ENCODE results near the gene LRRN2. TPM values are rescaled to one million over a fixed set of nuclear protein-coding genes. Genes with fewer than 3 reads are reported as not detected.
"Not testable (repeated sequence)": the region's sequence is repeated elsewhere in the genome, so short reads cannot be mapped to it uniquely, and the experiment has no call there.

Gene LRRN2
- polyA plus RNA-seq, 1 donor, result 5.9 TPM

DNA sequence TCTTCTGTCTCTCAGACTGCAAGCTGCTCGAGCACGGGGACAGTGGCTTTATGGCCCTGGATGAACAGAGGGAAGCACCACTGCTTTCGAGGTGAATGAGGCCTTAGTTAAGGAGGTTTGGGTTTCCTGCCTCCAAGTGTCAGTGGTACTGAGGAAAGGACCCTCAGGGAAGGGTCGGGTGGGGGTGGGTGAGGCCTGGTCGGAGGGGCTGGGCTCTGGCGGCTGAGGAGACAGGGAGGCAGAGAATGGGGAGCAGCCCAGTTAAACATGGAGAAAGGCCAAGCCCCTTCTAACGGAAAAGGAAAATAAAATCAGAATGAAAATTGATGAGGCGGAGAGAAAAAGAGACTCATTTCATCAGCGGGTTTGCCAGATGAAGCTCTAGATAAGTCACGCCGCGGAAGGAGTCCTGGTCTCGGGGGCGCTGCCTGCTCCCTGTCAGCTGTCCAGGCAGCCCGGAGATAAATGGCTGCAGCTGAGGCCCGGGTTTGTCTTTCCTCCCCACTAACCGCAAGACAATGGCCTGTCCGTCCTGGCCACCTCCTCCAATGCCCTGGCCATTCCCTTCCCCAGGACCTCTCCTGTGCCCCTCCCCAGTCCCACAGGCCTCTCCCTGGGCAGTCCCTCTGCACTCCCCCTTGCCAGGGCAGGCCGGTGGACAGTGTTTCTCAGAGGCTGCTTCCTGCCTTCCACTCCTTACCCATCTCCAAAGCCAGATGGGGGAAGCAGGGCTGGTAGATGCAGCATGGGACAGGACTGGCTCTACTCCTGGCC, 55.2 kb downstream of the LRRN2 start:
- no peaks in the 10 kb centered on the region for H3K9me3 ChIP-seq (ENCODE audit: control insufficient read depth, low read depth, low read length)
- no peak overlapping the region for H3K4me3 ChIP-seq (ENCODE audit: low read length)
- WGBS (ENCODE audit: insufficient coverage, low lambda C conversion rate), result no CpG with 5 or more reads among the region's 19 CpGs
- no peaks in the 10 kb centered on the region for H3K36me3 ChIP-seq (ENCODE audit: control insufficient read depth, insufficient read depth, low read length)
- no peaks in the 10 kb centered on the region for H3K4me1 ChIP-seq (ENCODE audit: control insufficient read depth, insufficient read depth, low read length)
- DNase-seq, result no peak
- peaks cover 5% of the 10 kb centered on the region for H3K27me3 ChIP-seq (ENCODE audit: control insufficient read depth, insufficient read depth, low read length)
- no peak overlapping the region for H3K27ac ChIP-seq (ENCODE audit: low read length)

DNA sequence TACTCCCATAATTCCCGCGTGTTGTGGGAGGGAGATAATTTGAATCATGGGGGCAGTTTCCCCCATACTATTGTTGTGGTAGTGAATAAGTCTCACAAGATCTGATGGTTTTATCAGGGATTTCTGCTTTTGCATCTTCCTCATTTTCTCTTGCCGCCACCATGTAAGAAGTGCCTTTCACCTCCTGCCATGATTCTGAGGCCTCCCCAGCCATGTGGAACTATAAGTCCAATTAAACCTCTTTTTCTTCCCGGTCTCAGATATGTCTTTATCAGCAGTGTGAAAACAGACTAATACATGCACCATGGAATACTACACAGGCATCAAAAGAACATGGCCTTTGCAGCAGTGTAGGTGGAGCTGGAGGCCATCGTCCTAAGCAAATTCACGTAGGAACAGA, 56.1 kb downstream of the LRRN2 start:
- WGBS (ENCODE audit: insufficient coverage, low lambda C conversion rate), result no CpG with 5 or more reads among the region's 6 CpGs

DNA sequence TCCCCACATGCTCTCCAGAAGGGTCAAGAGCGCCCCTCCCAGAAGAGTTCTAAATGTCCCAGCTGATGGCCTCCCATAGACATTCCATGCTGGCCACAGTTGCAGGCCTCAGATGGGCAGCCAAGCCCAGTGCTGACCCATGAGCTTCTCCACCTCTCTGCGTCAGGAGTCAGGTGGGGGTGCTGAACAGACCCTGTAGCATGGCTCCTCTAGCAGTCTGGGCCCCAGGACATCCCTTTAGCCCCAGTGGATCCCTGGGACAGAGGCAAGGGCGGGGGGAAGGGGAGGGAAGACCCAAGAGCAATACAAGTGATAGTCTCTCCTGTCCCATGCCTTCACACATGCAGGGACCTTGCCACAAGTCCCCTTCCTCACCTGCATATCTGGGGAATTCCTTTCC, 56.7 kb downstream of the LRRN2 start:
- Histone ChIP-seq H3K9me3 (ENCODE audit: control insufficient read depth, low read depth, low read length) (no peaks in the 10 kb centered on the region), H3K27ac (ENCODE audit: low read length) (no peak overlapping the region), H3K36me3 (ENCODE audit: control insufficient read depth, insufficient read depth, low read length) (no peaks in the 10 kb centered on the region), H3K27me3 (ENCODE audit: control insufficient read depth, insufficient read depth, low read length) (no peaks in the 10 kb centered on the region), H3K4me1 (ENCODE audit: control insufficient read depth, insufficient read depth, low read length) (peaks cover 13% of the 10 kb centered on the region), H3K4me3 (ENCODE audit: low read length) (no peak overlapping the region)
- no CpG with 5 or more reads among the region's 3 CpGs for WGBS (ENCODE audit: insufficient coverage, low lambda C conversion rate)
- no peak for DNase-seq

More for the DNA sequence above, 56.1 kb downstream of the LRRN2 start:
- not testable (repeated sequence) for H3K4me3 ChIP-seq (ENCODE audit: low read length); DNase-seq; H3K36me3 ChIP-seq (ENCODE audit: control insufficient read depth, insufficient read depth, low read length); H3K27me3 ChIP-seq (ENCODE audit: control insufficient read depth, insufficient read depth, low read length); H3K9me3 ChIP-seq (ENCODE audit: control insufficient read depth, low read depth, low read length); H3K27ac ChIP-seq (ENCODE audit: low read length); H3K4me1 ChIP-seq (ENCODE audit: control insufficient read depth, insufficient read depth, low read length)

DNA sequence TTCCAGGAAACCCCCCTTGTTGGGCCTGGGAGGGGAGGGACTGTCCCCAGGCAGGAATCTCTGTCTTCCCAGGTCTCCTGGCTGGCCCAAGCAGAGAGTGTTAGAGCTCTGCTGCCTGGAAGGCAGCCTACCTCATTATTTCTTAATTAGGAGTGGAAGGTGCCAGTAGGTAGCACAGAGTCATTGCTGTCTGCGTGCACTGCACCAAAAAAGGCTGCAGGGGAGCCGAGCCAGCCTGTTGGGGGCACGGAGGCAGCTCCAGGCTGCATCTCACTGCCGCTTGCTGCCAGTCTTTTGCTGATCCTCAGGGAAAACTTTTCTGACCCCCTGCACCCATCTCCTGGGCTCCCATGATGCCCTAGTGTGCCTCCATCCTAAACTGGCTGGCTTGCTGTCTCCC, 58.1 kb downstream of the LRRN2 start:
- H3K4me3 ChIP-seq (ENCODE audit: low read length), result no peak overlapping the region
- no peaks in the 10 kb centered on the region for H3K27me3 ChIP-seq (ENCODE audit: control insufficient read depth, insufficient read depth, low read length)
- DNase-seq, result no peak
- no peak overlapping the region for H3K27ac ChIP-seq (ENCODE audit: low read length)
- H3K9me3 ChIP-seq (ENCODE audit: control insufficient read depth, low read depth, low read length), result no peaks in the 10 kb centered on the region
- WGBS (ENCODE audit: insufficient coverage, low lambda C conversion rate), result no CpG with 5 or more reads among the region's 4 CpGs
- H3K4me1 ChIP-seq (ENCODE audit: control insufficient read depth, insufficient read depth, low read length), result peaks cover 27% of the 10 kb centered on the region
- no peaks in the 10 kb centered on the region for H3K36me3 ChIP-seq (ENCODE audit: control insufficient read depth, insufficient read depth, low read length)

DNA sequence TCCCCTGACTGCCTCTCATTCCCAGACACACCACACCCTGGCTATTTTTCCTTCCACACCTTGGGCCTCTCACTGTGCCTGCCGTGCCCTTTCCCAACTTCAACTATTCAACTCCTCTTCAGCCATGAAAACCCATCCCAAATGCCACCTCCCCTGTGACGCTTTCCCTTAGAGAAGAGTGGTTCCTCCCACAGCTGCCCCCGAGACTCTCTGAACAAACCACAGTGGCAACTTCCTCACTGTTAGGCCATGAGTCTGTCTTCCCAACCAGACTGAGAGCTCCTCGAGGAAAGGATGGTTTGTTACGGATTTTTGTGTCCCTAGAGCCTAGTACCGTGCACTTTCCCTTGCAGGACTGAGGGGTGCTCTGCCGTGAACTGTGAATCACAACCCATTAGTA, 59.2 kb downstream of the LRRN2 start:
- Histone ChIP-seq H3K27me3 (ENCODE audit: control insufficient read depth, insufficient read depth, low read length) (no peaks in the 10 kb centered on the region), H3K9me3 (ENCODE audit: control insufficient read depth, low read depth, low read length) (no peaks in the 10 kb centered on the region), H3K36me3 (ENCODE audit: control insufficient read depth, insufficient read depth, low read length) (no peaks in the 10 kb centered on the region), H3K27ac (ENCODE audit: low read length) (no peak overlapping the region), H3K4me1 (ENCODE audit: control insufficient read depth, insufficient read depth, low read length) (peaks cover 28% of the 10 kb centered on the region), H3K4me3 (ENCODE audit: low read length) (no peak overlapping the region)
- no peak for DNase-seq
- WGBS (ENCODE audit: insufficient coverage, low lambda C conversion rate), result no CpG with 5 or more reads among the region's 7 CpGs

GRCh38 chr1:204624631-204625216, 60.8 kb downstream of the LRRN2 start:
- no peaks in the 10 kb centered on the region for H3K9me3 ChIP-seq (ENCODE audit: control insufficient read depth, low read depth, low read length)
- H3K36me3 ChIP-seq (ENCODE audit: control insufficient read depth, insufficient read depth, low read length), result no peaks in the 10 kb centered on the region
- peak; percentile 31 to 61 for DNase-seq
- H3K27me3 ChIP-seq (ENCODE audit: control insufficient read depth, insufficient read depth, low read length), result no peaks in the 10 kb centered on the region
- H3K4me3 ChIP-seq (ENCODE audit: low read length), result no peak overlapping the region
- WGBS (ENCODE audit: insufficient coverage, low lambda C conversion rate), result no CpG with 5 or more reads among the region's 12 CpGs
- H3K4me1 ChIP-seq (ENCODE audit: control insufficient read depth, insufficient read depth, low read length), result peaks cover 28% of the 10 kb centered on the region
- H3K27ac ChIP-seq (ENCODE audit: low read length), result no peak overlapping the region

GRCh38 chr1:204623894-204624361, 61.6 kb downstream of the LRRN2 start:
- Histone ChIP-seq H3K36me3 (ENCODE audit: control insufficient read depth, insufficient read depth, low read length) (no peaks in the 10 kb centered on the region), H3K4me1 (ENCODE audit: control insufficient read depth, insufficient read depth, low read length) (peaks cover 28% of the 10 kb centered on the region), H3K27me3 (ENCODE audit: control insufficient read depth, insufficient read depth, low read length) (no peaks in the 10 kb centered on the region), H3K4me3 (ENCODE audit: low read length) (no peak overlapping the region), H3K9me3 (ENCODE audit: control insufficient read depth, low read depth, low read length) (no peaks in the 10 kb centered on the region), H3K27ac (ENCODE audit: low read length) (no peak overlapping the region)
- no CpG with 5 or more reads among the region's 3 CpGs for WGBS (ENCODE audit: insufficient coverage, low lambda C conversion rate)
- peak; percentile 16 to 46 for DNase-seq

DNA sequence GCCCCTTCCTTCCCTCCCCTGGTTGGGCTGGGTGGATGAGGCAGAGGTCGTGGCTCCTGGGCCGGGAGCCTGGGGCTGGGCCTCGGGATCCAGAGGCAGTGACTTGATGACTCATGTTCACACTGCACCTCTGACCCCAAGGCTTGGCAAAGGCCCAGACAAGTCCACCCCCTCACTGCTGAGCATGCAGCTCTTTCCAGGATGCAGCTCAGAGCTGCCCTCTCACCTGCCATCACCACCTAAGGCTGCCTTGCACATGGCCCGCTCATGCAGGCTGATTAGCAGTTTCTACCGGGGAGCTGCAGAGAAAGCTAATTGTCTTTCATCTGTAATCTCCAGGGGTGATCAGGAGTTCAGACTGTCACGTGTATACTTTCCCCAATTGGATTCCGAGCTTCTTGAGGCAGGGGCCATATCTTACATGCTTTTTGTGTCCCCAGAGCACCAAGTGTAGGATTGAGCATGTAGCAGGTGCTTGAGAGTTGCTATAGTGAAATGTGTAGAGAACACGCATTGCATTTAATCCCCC, 62.1 kb downstream of the LRRN2 start:
- no CpG with 5 or more reads among the region's 8 CpGs for WGBS (ENCODE audit: insufficient coverage, low lambda C conversion rate)
- Histone ChIP-seq H3K4me3 (ENCODE audit: low read length) (no peak overlapping the region), H3K4me1 (ENCODE audit: control insufficient read depth, insufficient read depth, low read length) (peaks cover 28% of the 10 kb centered on the region), H3K27ac (ENCODE audit: low read length) (no peak overlapping the region), H3K27me3 (ENCODE audit: control insufficient read depth, insufficient read depth, low read length) (no peaks in the 10 kb centered on the region), H3K36me3 (ENCODE audit: control insufficient read depth, insufficient read depth, low read length) (no peaks in the 10 kb centered on the region), H3K9me3 (ENCODE audit: control insufficient read depth, low read depth, low read length) (no peaks in the 10 kb centered on the region)
- peak; percentile 91 to 95 for DNase-seq

GRCh38 chr1:204621996-204622395, 63.5 kb downstream of the LRRN2 start:
- 60% methylated on average over 1 of the region's 4 CpGs for WGBS (ENCODE audit: insufficient coverage, low lambda C conversion rate)
- no peaks in the 10 kb centered on the region for H3K27me3 ChIP-seq (ENCODE audit: control insufficient read depth, insufficient read depth, low read length)

GRCh38 chr1:204621396-204621795, 64.1 kb downstream of the LRRN2 start:
- Histone ChIP-seq H3K9me3 (ENCODE audit: control insufficient read depth, low read depth, low read length) (no peaks in the 10 kb centered on the region), H3K4me3 (ENCODE audit: low read length) (no peak overlapping the region), H3K4me1 (ENCODE audit: control insufficient read depth, insufficient read depth, low read length) (peaks cover 28% of the 10 kb centered on the region), H3K27ac (ENCODE audit: low read length) (no peak overlapping the region), H3K27me3 (ENCODE audit: control insufficient read depth, insufficient read depth, low read length) (no peaks in the 10 kb centered on the region), H3K36me3 (ENCODE audit: control insufficient read depth, insufficient read depth, low read length) (no peaks in the 10 kb centered on the region)
- DNase-seq, result no peak
- no CpG with 5 or more reads among the region's 3 CpGs for WGBS (ENCODE audit: insufficient coverage, low lambda C conversion rate)

More at GRCh38 chr1:204621996-204622395, 63.5 kb downstream of the LRRN2 start:
- H3K36me3 ChIP-seq (ENCODE audit: control insufficient read depth, insufficient read depth, low read length), result no peaks in the 10 kb centered on the region
- H3K27ac ChIP-seq (ENCODE audit: low read length), result no peak overlapping the region
- no peak overlapping the region for H3K4me3 ChIP-seq (ENCODE audit: low read length)
- H3K4me1 ChIP-seq (ENCODE audit: control insufficient read depth, insufficient read depth, low read length), result peaks cover 28% of the 10 kb centered on the region
- no peak for DNase-seq
- no peaks in the 10 kb centered on the region for H3K9me3 ChIP-seq (ENCODE audit: control insufficient read depth, low read depth, low read length)
